Measurements from ENCODE around the gene ULBP2. TPM values are rescaled to one million over a fixed set of nuclear protein-coding genes. Genes with fewer than 3 reads are reported as not detected.

Gene ULBP2
- total RNA-seq, 1 experiment from 2014 or later = 4.2 TPM

- no peak for DNase-seq (ENCODE audit: low spot score)
- intact Hi-C loops (cut with micrococcal nuclease; ENCODE audit: unreplicated experiment) = no loop called here
- H3K27me3 ChIP-seq (replicated peaks; ENCODE audit: insufficient read depth, low read depth, low read length, poor library complexity) = no peaks in the 10 kb centered on the region
- CTCF ChIA-PET = no interaction called here
- peaks cover 12% of the 10 kb centered on the region for H3K4me1 ChIP-seq (ENCODE audit: insufficient read depth, low read length, poor library complexity, severe bottlenecking)
- TF ChIP-seq EZH2 (IDR thresholded peaks at IDR 0.05; ENCODE audit: borderline replicate concordance, low read depth, low read length, poor library complexity, severe bottlenecking) = no peak
- TF ChIP-seq, protein P1, sequence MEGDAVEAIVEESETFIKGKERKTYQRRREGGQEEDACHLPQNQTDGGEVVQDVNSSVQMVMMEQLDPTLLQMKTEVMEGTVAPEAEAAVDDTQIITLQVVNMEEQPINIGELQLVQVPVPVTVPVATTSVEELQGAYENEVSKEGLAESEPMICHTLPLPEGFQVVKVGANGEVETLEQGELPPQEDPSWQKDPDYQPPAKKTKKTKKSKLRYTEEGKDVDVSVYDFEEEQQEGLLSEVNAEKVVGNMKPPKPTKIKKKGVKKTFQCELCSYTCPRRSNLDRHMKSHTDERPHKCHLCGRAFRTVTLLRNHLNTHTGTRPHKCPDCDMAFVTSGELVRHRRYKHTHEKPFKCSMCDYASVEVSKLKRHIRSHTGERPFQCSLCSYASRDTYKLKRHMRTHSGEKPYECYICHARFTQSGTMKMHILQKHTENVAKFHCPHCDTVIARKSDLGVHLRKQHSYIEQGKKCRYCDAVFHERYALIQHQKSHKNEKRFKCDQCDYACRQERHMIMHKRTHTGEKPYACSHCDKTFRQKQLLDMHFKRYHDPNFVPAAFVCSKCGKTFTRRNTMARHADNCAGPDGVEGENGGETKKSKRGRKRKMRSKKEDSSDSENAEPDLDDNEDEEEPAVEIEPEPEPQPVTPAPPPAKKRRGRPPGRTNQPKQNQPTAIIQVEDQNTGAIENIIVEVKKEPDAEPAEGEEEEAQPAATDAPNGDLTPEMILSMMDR (conservative IDR thresholded peaks at IDR 0.05; ENCODE audit: low read depth, low read length) = no peak
- no peak overlapping the region for H3K27ac ChIP-seq (ENCODE audit: low read depth, low read length, poor library complexity, severe bottlenecking)
- POLR2A ChIA-PET (ENCODE audit: low non-redundant PET) = no interaction called here
- no TSS peak for BruUV-seq (replicated peaks)
- H3K9me3 ChIP-seq (ENCODE audit: low read depth, low read length, poor library complexity, severe bottlenecking) = no peaks in the 10 kb centered on the region
- H3K36me3 ChIP-seq (ENCODE audit: insufficient read depth, low read length, poor library complexity, severe bottlenecking) = no peaks in the 10 kb centered on the region
- no peak overlapping the region for H3K4me3 ChIP-seq (ENCODE audit: low read depth, low read length, poor library complexity, severe bottlenecking)
These were observed 41.0 kb upstream of the ULBP2 start for GRCh38 chr6:149900620-149901443.

GRCh38 chr6:149901444-149902140, 40.2 kb upstream of the ULBP2 start:
- no peak for DNase-seq (ENCODE audit: low spot score)
- intact Hi-C loops (cut with micrococcal nuclease; ENCODE audit: unreplicated experiment) = no loop called here
- Histone ChIP-seq H3K27ac (ENCODE audit: low read depth, low read length, poor library complexity, severe bottlenecking) (no peak overlapping the region), H3K9me3 (ENCODE audit: low read depth, low read length, poor library complexity, severe bottlenecking) (no peaks in the 10 kb centered on the region), H3K4me3 (ENCODE audit: low read depth, low read length, poor library complexity, severe bottlenecking) (no peak overlapping the region), H3K36me3 (ENCODE audit: insufficient read depth, low read length, poor library complexity, severe bottlenecking) (no peaks in the 10 kb centered on the region), H3K27me3 (replicated peaks; ENCODE audit: insufficient read depth, low read depth, low read length, poor library complexity) (no peaks in the 10 kb centered on the region), H3K4me1 (ENCODE audit: insufficient read depth, low read length, poor library complexity, severe bottlenecking) (peaks cover 4% of the 10 kb centered on the region)
- POLR2A ChIA-PET (ENCODE audit: low non-redundant PET) = no interaction called here
- BruUV-seq (replicated peaks) = no TSS peak
- CTCF ChIA-PET = no interaction called here
- TF ChIP-seq, protein P1 (conservative IDR thresholded peaks at IDR 0.05; ENCODE audit: low read depth, low read length) = no peak
- no peak for TF ChIP-seq EZH2 (IDR thresholded peaks at IDR 0.05; ENCODE audit: borderline replicate concordance, low read depth, low read length, poor library complexity, severe bottlenecking)

DNA sequence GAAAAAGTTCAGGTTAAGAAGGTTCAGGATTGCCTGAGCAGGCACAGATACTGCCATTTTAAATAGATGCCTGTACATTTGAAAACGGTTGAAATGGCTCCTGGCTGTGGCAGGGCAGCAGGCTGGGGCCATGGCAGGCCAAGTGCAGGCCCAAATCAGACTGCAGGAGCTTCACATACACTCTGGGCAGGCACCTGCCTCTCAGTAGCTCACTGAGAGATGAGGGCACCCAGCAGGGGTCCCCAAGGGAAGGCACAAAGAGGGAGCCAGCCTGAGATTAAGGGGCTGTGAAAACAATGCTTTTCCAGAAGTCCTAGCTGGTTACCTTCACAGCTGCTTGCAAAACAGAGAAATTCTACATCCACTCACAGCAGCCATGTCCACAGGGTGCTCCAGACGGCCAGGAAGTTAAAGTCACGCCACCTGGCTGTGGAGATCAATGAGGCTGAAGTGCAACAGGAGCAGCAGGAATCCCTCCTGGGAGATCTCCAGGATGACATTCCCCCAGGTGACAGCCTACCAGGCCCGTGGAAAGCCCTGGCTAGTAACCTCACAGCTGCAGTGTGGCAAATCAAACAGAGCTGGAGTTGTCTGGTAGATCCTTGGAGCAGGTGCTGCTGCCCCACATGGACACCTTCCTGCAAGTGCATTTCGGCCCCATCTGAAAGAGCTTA, 37.7 kb upstream of the ULBP2 start:
- no peak for DNase-seq (ENCODE audit: low spot score)
- H3K9me3 ChIP-seq (ENCODE audit: low read depth, low read length, poor library complexity, severe bottlenecking) = no peaks in the 10 kb centered on the region
- ChIA-PET CTCF (no interaction called here), POLR2A (ENCODE audit: low non-redundant PET) (no interaction called here)
- no peak for TF ChIP-seq EZH2 (IDR thresholded peaks at IDR 0.05; ENCODE audit: borderline replicate concordance, low read depth, low read length, poor library complexity, severe bottlenecking)
- TF ChIP-seq, protein P1 (conservative IDR thresholded peaks at IDR 0.05; ENCODE audit: low read depth, low read length) = no peak
- no TSS peak for BruUV-seq (replicated peaks)
- H3K36me3 ChIP-seq (ENCODE audit: insufficient read depth, low read length, poor library complexity, severe bottlenecking) = no peaks in the 10 kb centered on the region
- no peak overlapping the region for H3K27ac ChIP-seq (ENCODE audit: low read depth, low read length, poor library complexity, severe bottlenecking)
- no peaks in the 10 kb centered on the region for H3K27me3 ChIP-seq (replicated peaks; ENCODE audit: insufficient read depth, low read depth, low read length, poor library complexity)
- intact Hi-C loops (cut with micrococcal nuclease; ENCODE audit: unreplicated experiment) = no loop called here
- no peak overlapping the region for H3K4me3 ChIP-seq (ENCODE audit: low read depth, low read length, poor library complexity, severe bottlenecking)
- no peaks in the 10 kb centered on the region for H3K4me1 ChIP-seq (ENCODE audit: insufficient read depth, low read length, poor library complexity, severe bottlenecking)
